Embryonic facial prominence (tissue), 1 donor: ENCODE data around the gene OR2S2.
"Not testable (repeated sequence)": the region's sequence is repeated elsewhere in the genome, so short reads cannot be mapped to it uniquely, and the experiment has no call there.

Experiments used
- DNase-seq: peaks from one replicate; pipeline ENCODE4 v3.0.0-alpha.2; 2016; ENCODE audit errors: extremely low spot score

OR2S2 gene

DNA sequence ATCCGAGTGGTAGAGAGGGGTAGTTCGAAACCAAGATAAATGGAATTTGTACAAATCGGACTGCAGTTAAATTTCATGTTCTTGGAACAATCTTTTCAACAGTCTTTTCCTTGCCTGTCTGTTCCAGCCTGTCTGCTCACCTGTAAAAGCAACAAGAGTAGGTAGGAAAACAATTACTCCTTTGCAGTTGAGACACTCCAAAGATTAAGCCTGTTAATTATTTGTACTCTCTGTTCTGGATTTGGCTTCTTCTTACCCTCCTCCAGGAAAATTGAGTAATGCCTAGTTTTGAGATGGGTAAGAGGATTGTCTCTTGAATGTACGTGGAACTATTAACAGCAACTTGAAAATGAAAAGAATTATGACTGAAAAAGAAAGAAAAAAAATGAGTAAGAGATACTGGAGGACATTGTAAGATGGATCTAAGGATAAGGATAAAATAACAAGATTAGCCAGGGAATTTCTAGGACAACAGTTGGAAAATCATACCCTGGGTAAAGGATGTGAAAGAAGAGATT, 24.3 kb downstream of the OR2S2 start:
- no peak for DNase-seq

DNA sequence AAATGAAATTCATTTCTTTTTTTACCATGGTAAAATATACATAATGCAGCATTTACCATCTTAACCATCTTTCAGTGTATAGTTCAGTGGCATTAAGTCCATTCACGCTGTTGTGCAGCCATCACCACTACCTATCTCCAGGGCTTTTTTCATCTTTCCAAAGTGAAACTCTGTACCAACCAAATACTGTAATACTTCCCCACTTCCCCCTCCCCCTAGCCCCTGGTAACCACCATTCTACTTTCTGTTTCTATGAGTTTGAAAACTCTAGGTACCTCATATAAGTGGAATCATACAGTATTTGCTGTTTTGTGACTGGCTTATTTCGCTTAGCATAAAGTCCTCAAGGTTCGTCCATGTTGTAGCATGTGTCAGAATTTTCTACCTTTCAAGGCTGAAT, 25.2 kb downstream of the OR2S2 start:
- DNase-seq: no peak

DNA sequence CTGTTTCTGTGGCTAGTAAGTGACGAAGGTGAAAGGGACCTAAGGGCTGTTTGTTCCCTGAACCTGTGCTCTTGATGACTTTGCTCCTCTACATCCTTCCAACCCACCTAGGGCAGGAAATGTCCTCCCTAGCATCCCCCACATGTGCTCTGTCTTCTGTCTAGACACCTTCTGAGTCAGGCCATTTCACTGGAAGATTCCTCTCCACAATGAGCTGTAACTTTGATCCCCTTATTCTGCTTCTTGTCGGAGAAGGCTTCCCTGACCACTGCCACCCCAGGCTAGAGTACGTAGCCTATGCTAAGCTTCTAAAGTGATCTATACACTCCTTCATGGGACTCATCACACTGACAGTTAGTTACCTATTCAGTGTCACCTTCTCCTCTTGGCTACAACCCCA, 27.0 kb downstream of the OR2S2 start:
- DNase-seq: no peak

DNA sequence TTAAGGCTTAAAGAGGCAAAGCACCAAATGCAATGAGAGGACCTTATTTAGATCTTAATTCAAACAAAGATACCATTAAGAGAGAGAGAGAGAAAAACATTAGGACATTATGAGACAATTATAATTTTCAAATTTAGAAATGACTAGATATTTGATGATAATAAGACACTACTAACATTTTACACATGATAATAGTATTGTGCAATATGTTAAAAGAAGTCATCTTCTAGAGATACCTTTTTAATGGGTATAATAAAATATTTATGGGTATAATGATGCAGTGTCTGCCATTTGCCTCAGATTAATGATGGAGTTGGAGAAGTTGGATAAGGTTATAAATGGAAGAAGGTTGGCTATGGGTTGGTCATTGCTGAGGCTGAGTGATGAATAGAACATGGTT, 27.4 kb downstream of the OR2S2 start:
- no peak for DNase-seq

DNA sequence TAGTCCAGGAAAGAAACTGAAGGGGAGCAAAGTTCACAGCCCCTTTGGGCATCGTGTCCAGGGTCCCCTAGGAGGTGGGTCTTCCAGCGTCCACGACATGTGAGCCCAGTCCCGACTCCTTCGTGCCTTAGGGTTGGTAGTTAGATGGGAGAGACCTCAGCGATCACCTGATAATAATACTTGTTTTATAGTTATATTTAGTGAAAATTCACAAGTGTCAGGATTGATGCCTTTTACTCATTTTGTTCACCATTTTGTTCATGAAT, 28.6 kb downstream of the OR2S2 start:
- DNase-seq: no peak

DNA sequence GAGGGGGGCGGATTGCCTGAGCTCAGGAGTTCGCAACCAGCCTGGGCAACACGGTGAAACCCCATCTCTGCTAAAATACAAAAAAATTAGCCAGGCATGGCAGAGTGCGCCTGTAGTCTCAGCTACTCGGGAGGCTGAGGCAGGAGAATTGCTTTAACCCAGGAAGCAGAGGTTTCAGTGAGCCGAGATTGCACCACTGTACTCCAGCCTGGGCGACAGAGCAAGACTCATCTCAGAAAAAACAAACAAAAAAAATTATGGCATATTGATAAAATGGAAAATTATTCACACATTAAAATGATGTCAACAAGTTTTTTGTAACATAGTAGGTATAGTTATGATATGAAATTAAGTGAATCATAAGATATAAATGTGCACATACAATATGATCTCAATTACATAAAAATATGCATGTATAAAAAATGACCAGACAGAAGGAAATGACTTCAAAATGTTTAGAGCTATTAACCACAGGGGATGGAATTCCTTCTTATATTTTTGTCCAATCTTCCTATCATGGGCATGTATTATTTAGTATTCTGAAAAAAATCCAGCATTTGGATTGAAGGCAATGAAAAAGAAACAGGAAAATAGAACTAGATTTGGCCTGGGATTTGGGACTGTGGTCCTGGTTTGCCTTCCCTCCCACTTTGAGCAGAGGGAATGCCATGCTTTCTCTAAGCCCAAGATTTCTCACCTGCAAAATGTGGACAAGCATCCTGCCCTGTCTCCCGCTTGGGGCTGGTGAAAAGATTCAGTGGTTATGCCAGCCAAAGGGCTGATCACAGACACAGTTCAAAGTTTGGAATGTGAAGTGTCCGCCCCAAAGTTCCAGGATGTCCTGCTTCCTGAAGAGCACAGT, 29.1 kb downstream of the OR2S2 start:
- DNase-seq: no peak

DNA sequence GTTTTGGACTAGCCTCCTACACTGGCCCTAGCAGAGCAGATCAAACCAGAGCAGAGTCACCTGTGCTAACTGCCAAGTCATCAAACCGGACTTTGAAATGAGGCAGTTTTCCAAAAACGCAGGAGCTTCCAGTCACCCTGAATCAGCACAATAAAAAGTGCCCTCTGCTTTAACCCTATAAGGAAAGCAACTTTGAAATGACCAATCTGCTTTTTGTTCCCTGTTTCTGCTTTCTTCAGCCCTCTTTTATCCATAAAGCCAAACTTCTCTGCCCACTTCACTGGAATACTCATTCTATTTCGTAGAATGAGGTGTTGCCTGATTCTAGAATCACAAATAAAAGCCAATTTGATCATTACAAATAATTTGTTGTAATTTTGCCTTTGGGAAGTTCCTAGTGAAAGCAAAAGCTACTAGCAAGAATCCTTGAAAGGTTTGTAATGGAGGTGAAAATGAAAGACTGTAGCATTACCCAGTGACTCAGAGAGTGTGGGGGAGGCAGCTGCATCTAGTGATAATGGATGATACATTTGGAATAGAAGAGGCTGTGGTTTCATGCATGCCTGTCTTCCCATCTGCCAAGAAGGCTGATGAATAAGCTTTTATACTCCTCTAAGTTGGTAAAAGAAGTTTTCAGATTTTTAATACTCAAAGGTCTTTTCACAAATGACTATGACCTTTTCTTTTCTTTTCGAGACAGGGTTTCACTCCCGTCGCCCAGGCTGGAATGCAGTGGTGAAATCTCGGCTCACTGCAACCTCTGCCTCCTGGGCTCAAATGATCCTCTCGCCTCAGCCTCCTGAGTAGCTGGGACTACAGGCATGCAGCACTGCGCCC, 33.8 kb downstream of the OR2S2 start:
- no peak for DNase-seq

DNA sequence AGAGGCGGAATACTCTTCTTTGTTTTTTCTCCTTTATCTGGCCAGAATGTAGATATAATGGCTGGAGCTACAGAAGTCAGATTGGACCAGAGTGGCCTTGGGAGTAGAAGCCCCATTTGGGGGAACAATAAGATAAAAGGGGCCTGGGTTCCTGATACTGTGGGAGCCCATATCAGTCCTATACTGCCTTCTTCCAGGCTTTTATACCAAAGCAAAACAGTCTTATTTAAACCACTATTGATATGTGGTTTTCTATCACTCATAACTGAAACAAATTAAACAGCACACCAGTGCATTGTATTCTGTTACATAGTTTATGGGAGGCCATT, 34.4 kb downstream of the OR2S2 start:
- DNase-seq: no peak

DNA sequence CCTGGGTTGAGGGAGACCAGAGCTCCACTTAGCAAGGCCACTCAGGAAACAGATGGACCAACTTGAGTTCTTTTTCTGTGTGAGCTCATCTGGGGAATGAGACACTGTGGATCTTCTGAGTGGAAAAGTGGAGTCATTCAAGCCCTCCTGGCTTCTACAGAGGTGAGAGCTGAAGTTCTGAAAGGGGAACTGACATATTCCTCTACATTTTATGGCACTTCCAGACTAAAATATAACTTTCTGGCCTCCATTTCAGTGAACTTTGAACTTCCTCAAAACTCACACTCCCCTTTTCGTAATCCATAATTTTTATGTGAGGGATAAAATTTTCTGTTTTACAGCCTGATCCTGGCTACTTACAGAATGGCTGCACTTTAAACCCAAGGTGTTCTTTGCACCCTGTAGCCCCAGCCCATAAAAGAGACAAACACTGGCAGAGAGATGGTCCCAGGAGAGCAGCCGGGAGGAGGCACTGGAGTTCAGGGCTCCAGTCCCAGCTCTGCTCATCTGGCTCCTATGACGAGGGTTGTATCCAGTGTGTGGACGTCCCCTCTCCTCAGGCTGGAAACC, 37.8 kb downstream of the OR2S2 start:
- DNase-seq: no peak

DNA sequence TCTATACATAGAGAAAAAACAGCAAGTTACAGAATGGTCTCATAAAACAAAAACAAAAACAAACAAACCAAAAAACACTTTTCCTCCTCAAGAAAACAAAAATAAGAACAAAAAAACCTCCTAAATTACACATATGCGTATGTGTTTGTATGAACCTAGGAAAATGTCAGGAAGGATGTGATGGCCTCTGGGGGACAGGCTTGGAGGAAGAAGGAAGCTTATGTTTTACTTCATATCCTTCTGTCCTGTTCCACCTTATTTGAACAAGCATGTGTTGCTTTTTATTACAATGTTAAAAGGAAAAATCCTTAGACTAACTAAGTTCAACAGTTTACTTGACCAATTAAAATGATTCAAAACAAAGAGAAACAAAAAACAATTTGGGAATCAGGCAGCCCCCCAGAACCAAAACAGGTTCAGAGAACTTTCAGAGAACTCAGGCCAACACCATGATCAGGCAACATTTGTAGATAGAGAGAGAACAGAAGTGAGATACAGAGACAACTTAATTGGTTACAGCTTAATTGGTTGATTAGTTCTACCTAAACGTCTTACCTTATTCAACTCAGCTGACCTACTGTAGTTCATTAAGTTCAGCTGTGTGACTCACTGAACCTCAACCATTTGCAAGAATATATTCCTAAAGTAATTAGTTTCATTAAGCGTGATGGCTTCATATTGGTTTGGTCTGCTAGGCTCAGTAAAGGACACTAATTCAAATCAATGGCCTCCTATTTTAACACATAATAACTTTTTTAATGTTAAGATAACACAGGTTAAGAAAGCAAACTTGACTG, 38.5 kb downstream of the OR2S2 start:
- DNase-seq: no peak

DNA sequence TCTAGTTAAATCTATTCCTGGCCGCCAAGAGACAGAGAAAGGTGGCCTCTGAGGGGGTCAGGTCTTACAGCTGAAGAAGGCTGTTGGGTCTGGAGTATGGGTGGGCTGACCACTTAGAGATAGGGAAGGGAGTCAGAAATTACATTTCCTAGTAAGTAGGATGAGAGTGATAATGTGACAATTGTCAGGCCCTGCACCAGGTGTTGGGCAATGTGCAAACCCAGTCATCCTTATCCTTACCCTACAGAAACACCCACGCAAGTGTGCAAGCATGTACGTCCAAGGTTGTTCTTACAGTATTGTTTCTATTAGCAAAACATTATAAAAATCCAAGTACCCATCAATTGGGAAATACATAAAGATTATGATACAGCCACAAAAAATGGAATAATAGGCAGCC, 39.2 kb downstream of the OR2S2 start:
- no peak for DNase-seq

DNA sequence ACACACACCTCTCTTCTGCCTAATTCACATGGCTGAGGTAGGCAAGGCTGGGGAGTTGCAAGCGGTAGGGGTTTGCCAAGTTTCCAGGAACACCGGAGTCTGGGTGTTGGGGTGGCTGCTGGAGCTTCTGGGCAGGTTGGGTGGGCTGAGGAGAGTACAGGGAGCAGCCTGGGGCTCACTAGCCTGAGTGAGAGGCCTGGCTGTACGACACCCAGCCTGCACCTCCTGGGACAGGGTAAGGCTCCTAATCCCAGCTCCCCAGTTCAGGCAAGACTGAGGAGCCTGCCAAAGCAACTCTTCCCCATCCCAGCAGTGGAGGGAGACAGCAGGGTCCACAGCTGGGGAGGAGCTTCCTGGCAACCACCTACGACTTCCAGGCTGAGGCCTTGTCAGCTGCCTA, 40.7 kb downstream of the OR2S2 start:
- DNase-seq: no peak

DNA sequence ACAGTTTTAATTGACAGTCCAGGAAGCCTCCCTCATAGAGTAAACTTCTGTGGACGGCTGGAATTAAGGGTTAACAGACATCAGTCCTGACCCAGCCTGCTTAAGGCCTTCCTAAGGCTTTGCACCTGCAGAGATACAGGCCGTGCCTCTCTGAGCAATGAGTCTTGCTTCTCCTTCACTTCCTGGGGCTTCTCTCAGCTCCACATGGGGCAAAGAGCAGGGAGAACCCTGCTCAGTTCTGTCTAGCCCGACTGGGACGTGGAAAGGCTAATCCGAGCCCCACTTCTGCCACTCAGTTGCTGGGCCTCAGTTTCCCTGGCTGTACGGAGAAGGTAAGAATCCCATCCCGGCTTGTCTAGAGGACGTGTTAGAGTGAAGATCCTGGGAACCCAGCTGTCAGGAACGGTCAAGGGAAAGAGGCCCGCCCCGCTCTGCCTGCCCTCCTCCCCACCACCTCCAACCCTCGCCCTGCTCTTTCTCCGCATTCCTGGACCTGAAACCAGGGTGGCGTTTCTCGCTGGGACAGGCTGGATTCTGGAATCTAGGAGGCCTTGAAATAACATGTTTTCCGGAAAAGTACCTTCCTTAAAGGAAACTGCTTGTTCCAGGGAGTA, 42.2 kb downstream of the OR2S2 start:
- no peak for DNase-seq

DNA sequence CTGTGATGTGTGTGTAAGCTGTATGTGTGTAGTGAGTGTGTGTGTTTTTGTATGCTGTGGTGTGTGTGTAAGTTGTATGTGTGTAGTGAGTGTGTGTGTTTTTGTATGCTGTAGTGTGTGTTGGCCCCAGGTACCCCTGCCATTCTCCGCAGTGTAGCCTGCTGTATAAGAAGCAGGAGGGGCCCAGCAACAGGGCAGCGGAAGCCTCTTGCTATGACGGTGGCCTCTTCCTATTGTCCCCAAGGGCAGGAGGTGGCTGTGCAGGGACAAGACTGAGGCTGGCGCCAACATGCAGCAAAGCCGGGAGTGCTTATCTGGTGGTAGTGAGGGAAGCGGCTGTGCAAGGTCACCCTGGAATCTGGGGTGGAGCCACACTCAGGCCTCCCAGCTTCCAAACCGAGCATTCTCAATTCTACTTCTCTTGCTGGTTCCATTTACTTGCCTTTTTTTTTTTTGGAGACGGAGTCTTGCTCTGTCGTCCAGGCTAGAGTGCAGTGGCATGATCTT, 43.6 kb downstream of the OR2S2 start:
- no peak for DNase-seq

DNA sequence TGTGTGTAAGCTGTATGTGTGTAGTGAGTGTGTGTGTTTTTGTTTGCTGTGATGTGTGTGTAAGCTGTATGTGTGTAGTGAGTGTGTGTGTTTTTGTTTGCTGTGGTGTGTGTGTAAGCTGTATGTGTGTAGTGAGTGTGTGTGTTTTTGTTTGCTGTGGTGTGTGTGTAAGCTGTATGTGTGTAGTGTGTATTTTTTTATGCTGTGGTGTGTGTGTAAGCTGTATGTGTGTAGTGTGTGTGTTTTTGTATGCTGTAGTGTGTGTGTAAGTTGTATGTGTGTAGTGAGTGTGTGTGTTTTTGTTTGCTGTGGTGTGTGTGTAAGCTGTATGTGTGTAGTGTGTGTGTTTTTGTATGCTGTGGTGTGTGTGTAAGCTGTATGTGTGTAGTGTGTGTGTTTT, 44.5 kb downstream of the OR2S2 start:
- DNase-seq: not testable (repeated sequence)

DNA sequence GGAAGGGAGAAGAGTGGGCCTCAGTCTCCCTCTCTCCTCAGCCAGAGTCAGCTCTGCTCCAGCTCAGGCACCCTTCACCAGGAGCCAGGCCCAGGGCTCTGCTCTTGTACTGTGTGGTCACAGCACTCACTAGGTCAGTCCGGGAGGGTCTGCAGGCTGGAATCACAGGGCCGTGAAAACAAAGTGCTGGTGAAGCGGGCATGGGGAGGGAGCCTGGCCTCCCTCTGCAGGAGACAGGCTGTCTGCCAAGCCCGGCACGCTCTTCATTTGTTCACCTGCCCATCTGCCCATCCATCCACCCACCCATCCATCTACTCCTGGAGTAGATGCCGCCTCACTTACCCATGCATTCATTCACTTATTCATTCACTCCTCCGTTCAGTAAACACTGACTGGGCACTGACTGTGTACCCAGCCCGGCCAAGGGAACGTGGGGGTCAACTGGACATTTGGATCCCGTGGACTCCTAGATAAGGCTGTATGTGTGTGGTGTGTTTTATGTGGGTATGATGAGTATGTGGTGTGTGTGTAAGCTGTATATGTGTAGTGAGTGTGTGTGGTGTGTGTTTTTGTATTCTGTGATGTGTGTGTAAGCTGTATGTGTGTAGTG, 45.1 kb downstream of the OR2S2 start:
- DNase-seq: no peak

DNA sequence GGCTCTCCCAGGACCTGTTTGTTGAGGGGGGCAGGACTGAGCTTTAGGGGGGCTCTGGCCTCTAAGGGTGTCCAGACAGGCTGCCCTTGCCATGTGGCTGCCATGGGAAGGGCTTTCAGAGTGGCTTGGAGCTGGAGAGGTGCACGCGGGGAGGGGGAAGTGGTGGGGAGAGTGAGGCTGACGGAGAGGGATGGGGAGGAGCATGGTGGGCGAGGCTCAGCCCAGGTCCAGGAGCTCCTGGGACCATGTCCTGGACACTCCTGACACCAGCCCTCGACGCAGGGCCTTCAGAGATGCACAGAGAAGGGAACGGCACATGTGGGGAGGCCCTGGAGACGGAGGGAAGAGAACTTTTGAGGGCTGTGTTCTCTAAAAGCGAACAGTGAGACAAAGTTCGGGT, 46.3 kb downstream of the OR2S2 start:
- no peak for DNase-seq

DNA sequence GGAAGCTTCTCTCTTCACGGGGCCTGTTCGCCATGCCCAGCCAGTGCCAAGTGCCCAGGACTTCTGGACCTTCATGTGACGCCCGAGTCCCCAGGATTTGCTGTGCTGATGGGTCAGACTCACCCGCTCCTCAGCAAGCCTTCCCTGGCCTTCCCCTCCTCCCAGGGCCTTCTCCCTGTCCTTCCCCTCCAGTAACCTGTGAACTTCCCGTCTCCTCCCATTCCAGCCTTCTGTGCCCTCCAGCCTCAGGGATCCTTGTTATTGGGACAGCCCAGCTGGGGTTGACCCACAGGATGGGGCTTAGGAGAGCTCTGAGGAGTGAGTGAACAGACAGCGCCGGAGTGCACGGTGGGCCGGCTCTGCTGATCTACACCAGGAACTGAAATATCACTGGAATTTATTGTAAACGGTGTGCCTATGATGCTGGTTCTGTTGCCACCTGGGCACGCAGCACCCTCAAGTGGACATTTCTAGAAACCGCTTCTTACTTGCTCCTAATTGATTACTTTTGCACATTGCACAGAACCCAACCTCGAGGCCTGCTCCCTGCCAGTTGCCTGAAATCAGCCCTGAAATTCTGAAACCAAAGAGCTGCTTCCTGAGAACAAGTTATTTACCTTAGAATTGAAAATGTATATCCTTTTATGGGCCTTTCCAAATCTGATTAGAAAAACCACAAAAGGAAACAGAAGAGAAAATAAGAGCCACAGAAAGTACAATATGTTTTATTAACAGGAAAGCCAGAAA, 47.2 kb downstream of the OR2S2 start:
- DNase-seq: no peak

DNA sequence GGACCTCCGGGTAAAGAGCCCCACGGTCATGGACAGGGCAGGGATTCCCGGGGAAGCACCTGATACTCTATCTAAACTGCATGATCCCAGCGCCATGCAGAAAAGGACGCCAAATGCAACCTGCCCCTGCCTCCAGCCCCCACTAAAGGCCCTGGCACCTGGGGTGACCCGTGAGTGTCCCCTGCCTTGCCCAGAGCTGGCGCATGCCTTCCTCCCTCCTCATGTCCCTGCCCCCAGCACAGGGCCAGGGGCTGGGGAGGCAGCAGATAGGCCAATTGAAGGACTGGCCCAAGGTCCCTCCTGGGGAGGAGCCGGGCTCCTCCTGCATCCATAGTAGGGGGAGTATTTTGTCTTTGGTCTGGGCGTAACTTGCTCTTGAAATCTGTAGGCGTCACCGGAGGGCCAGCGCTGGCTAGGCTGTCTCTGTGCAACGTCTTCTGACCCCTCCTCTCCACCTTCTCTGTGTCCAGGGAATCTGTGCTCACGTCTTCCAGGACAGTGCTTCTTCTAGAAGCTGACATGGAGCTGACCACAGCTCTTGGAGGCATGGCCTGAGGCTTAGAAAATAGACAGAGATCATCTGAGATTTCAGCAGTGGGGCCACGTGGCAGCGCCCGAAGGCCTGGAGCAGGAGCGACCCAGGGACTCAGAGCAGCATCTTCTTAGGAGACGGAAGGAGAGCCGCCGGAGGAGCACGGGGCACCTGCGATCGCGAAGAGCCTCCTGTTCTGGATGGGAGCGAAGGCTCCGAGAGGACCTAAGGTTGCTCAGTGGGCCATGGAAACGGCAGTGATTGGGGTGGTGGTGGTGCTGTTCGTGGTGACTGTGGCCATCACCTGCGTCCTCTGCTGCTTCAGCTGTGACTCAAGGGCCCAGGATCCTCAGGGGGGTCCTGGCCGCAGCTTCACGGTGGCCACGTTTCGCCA, 48.0 kb downstream of the OR2S2 start:
- no peak for DNase-seq
